Immature natural killer cell (primary cell): Measurements from ENCODE around the gene MKRN2. TPM values are rescaled to one million over a fixed set of nuclear protein-coding genes. Genes with fewer than 3 reads are reported as not detected.

Experiments
- DNase-seq, 3 donors: peaks; one replicate each; pipeline ENCODE4 v3.0.0; 2022; ENCODE audit warnings: mixed read lengths in 1 of 3
- H3K27ac Mint-ChIP-seq, 6 donors: one replicate each; pipeline ENCODE4 v1.8.0; 2020; ENCODE audit warnings: mixed read lengths in 6 of 6, mild to moderate bottlenecking in 5 of 6, inconsistent platforms in 4 of 6, moderate library complexity in 3 of 6
- H3K27me3 Mint-ChIP-seq, 3 donors: one replicate each; pipeline ENCODE4 v1.8.0; 2020 to 2021; ENCODE audit warnings: low read depth in 3 of 3, mild to moderate bottlenecking in 3 of 3, mixed read lengths in 3 of 3, moderate library complexity in 3 of 3, inconsistent platforms in 1 of 3
- H3K36me3 Mint-ChIP-seq, 3 donors: one replicate each; pipeline ENCODE4 v1.8.0; 2020; ENCODE audit warnings: mixed read lengths in 3 of 3, inconsistent platforms in 2 of 3, mild to moderate bottlenecking in 2 of 3
- H3K4me1 Mint-ChIP-seq, 2 donors: one replicate each; pipeline ENCODE4 v1.8.0; 2020; ENCODE audit warnings: inconsistent platforms in 2 of 2, mild to moderate bottlenecking in 2 of 2, mixed read lengths in 2 of 2, moderate library complexity in 1 of 2
- H3K4me3 Mint-ChIP-seq, 5 donors: one replicate each; pipeline ENCODE4 v1.8.0; 2020; ENCODE audit warnings: mild to moderate bottlenecking in 5 of 5, mixed read lengths in 5 of 5, inconsistent platforms in 3 of 5, moderate library complexity in 3 of 5
- H3K9me3 Mint-ChIP-seq, 6 donors: one replicate each; pipeline ENCODE4 v1.8.0; 2020; ENCODE audit warnings: mild to moderate bottlenecking in 6 of 6, mixed read lengths in 6 of 6, inconsistent platforms in 4 of 6, moderate library complexity in 3 of 6
- polyA plus RNA-seq, 3 donors: library from polyadenylated mRNA; unstranded; fragments of 300-500 nt; fragmentation: Illumina TruSeq; gene quantifications; one replicate each; pipeline ENCODE4 v1.2.3, GENCODE V29; 2021

MKRN2 gene
- 10 to 100 TPM; 48.6 to 58.1 (median 50.8) TPM for polyA plus RNA-seq

- Mint-ChIP-seq H3K4me3 (peak within 1 kb of the TSS; percentile 88 to 97 (median 90)), H3K27me3 (peaks cover 14 to 35% (median 21%) of the 10 kb centered on the region in 3 donors), H3K27ac (peak within 1 kb of the TSS; percentile 82 to 93 (median 90)), H3K36me3 (no peaks in the 10 kb centered on the region), H3K4me1 (peaks cover 54 to 73% of the 10 kb centered on the region in 2 donors), H3K9me3 (no peaks in the 10 kb centered on the region)
- peak; percentile 82 to 87 (median 86) for DNase-seq
Measured at GRCh38 chr3:12556690-12557472, at the start of gene MKRN2. Gene MKRN2, plus strand, starts transcription at chr3:12557087. Its CDS starts 64 bp downstream, at chr3:12557151.

DNA sequence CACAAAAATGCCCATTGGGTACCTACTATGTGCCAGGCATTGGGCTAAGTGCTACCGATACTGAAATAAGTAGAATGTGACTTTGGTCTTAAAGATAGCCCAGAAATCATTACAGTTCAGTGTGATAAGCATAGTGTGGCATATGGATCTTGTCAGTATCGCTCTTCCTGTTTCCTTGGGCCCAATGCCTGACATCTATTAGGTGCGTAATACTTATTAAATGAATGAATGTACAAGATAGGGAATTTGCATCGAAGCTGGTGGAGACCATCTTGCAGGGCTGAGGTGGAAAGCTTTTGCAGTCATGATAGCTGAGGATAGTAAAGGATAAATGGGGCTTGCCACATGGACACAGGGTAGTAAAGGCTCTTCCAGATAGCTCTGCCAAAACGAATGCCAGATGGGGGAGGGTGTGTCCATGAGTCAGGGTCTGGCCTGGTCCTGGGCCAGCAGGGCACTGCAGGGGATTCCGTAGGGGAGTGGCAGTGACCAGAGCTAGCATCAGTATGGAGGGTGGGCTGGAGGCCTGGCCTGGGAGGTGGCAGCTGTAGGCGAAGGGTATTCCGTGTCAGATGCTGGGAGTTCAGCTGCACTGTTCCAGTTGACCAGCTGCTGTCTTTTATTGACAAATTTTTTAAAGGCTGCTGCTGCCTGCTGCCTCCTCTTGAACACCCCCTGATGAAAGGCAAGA lies 49.2 kb upstream of the MKRN2 start:
- Mint-ChIP-seq H3K36me3 (peaks cover 16 to 32% (median 21%) of the 10 kb centered on the region in 3 donors), H3K27me3 (peaks cover 0 to 2% (median 0%) of the 10 kb centered on the region in 3 donors), H3K9me3 (no peaks in the 10 kb centered on the region), H3K4me1 (no peaks in the 10 kb centered on the region), H3K27ac (no peak overlapping the region), H3K4me3 (no peak overlapping the region)
- no peak for DNase-seq

GRCh38 chr3:12508291-12508700 lies 48.6 kb upstream of the MKRN2 start:
- peaks cover 13 to 28% (median 16%) of the 10 kb centered on the region in 3 donors for H3K36me3 Mint-ChIP-seq
- no peak for DNase-seq
- no peaks in the 10 kb centered on the region for H3K9me3 Mint-ChIP-seq
- H3K27ac Mint-ChIP-seq, result no peak overlapping the region
- H3K4me3 Mint-ChIP-seq, result no peak overlapping the region
- H3K27me3 Mint-ChIP-seq, result peaks cover 0 to 2% (median 0%) of the 10 kb centered on the region in 3 donors
- no peaks in the 10 kb centered on the region for H3K4me1 Mint-ChIP-seq

DNA sequence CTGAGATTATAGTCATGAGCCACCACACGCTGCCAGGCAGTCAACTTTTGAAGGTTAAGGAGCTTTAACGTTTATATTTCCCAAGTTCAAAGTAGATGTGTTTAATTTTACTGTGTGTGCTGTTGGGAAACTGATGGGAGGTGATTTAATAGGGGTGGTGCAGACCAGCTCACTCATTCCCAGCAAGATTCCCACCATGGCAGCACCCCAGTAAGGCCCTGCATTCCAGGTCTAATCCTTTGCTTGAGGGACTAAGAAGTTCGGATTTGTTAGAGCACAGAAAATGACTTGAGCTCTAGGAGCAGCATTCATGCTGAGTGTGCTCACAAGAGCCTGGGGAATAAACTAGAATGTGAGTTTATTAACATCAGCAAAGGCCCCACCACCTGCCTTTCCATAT lies 47.4 kb upstream of the MKRN2 start:
- DNase-seq, result no peak
- Mint-ChIP-seq H3K27ac (no peak overlapping the region), H3K9me3 (peaks cover 0 to 4% (median 0%) of the 10 kb centered on the region in 6 donors)

GRCh38 chr3:12512534-12513118 lies 44.3 kb upstream of the MKRN2 start:
- Mint-ChIP-seq H3K27ac (no peak overlapping the region), H3K36me3 (peaks cover 3 to 15% (median 6%) of the 10 kb centered on the region in 3 donors), H3K4me1 (no peaks in the 10 kb centered on the region), H3K27me3 (peaks cover 0 to 2% (median 0%) of the 10 kb centered on the region in 3 donors), H3K4me3 (no peak overlapping the region), H3K9me3 (peaks cover 0 to 4% (median 0%) of the 10 kb centered on the region in 6 donors)
- no peak for DNase-seq

More for the DNA sequence above, 47.4 kb upstream of the MKRN2 start:
- H3K36me3 Mint-ChIP-seq, result peaks cover 4 to 19% (median 19%) of the 10 kb centered on the region in 3 donors
- no peak overlapping the region for H3K4me3 Mint-ChIP-seq
- H3K27me3 Mint-ChIP-seq, result no peaks in the 10 kb centered on the region
- H3K4me1 Mint-ChIP-seq, result no peaks in the 10 kb centered on the region

GRCh38 chr3:12513694-12514446 lies 43.0 kb upstream of the MKRN2 start:
- peaks cover 0 to 4% (median 0%) of the 10 kb centered on the region in 6 donors for H3K9me3 Mint-ChIP-seq
- no peaks in the 10 kb centered on the region for H3K4me1 Mint-ChIP-seq
- no peak overlapping the region for H3K4me3 Mint-ChIP-seq
- DNase-seq, result no peak
- H3K36me3 Mint-ChIP-seq, result peaks cover 4 to 15% (median 5%) of the 10 kb centered on the region in 3 donors
- H3K27me3 Mint-ChIP-seq, result peaks cover 0 to 2% (median 0%) of the 10 kb centered on the region in 3 donors
- H3K27ac Mint-ChIP-seq, result no peak overlapping the region

- Mint-ChIP-seq H3K27me3 (peaks cover 0 to 2% (median 0%) of the 10 kb centered on the region in 3 donors), H3K27ac (no peak overlapping the region), H3K4me3 (no peak overlapping the region), H3K36me3 (peaks cover 3 to 13% (median 5%) of the 10 kb centered on the region in 3 donors), H3K4me1 (no peaks in the 10 kb centered on the region), H3K9me3 (peaks cover 0 to 4% (median 0%) of the 10 kb centered on the region in 6 donors)
- no peak for DNase-seq
Measured at GRCh38 chr3:12515631-12516030, 41.3 kb upstream of the MKRN2 start.

- H3K27ac Mint-ChIP-seq, result no peak overlapping the region
Measured at GRCh38 chr3:12516873-12517272, 40.0 kb upstream of the MKRN2 start.

DNA sequence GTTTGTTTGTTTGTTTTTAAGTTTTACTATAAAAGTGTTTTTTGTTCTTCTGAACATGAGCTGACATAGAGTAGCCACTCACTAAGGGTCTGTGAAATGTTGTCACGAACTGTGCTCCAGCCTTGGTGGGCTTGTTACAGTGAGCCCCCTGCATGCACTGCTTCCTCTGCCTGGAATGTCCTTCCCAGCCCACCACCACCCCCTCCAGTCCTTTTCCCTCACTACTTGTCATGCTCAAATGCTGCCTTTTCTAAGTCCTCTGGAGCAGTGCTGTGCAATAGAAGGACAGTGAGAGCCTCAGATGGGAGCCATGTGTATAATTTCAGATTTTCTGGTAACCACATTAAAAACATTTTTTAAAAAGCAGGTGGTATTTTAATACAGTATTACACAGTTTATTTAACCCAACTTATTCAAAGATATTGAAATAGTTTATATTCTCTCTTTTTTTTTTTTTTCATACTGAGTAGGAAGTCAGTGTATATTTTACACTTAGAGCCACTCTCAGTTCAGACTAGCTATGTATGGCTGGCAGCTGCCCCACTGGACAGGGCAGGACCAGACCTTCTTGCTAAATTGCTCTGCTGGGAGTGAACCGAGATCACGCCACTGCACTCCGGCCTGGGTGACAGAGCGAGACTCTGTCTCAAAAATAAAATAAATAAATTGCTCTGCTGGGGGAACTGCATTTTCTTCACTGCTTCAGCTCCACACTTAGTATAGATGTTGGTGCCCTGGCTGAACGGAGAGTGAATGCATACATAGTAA lies 38.4 kb upstream of the MKRN2 start:
- Mint-ChIP-seq H3K9me3 (peaks cover 0 to 4% (median 0%) of the 10 kb centered on the region in 6 donors), H3K4me1 (no peaks in the 10 kb centered on the region), H3K36me3 (peaks cover 7 to 17% (median 12%) of the 10 kb centered on the region in 3 donors), H3K27ac (no peak overlapping the region), H3K27me3 (peaks cover 0 to 2% (median 0%) of the 10 kb centered on the region in 3 donors), H3K4me3 (no peak overlapping the region)
- DNase-seq, result no peak

More at GRCh38 chr3:12516873-12517272, 40.0 kb upstream of the MKRN2 start:
- H3K4me1 Mint-ChIP-seq, result no peaks in the 10 kb centered on the region
- H3K9me3 Mint-ChIP-seq, result peaks cover 0 to 4% (median 0%) of the 10 kb centered on the region in 6 donors
- peaks cover 0 to 2% (median 0%) of the 10 kb centered on the region in 3 donors for H3K27me3 Mint-ChIP-seq
- DNase-seq, result no peak
- no peak overlapping the region for H3K4me3 Mint-ChIP-seq
- peaks cover 7 to 18% (median 9%) of the 10 kb centered on the region in 3 donors for H3K36me3 Mint-ChIP-seq

DNA sequence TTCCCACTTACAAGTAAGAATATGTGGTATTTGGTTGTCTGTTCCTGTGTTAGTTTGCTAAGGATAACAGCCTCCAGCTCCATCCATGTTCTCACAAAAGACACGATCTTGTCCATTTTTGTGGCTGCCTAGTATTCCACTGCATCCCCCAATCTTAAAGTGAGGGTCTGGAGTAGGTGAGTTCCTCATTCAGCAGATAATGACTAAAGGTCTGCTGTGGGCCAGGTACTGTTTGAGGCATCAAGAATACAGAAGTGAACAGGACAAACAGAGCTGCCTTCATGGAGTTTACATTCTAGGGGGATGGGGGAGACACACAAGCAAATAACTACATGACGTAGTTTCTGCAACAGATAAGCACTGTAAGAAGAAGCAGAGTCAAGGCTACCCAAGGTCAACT lies 35.9 kb upstream of the MKRN2 start:
- H3K36me3 Mint-ChIP-seq, result peaks cover 12 to 18% (median 16%) of the 10 kb centered on the region in 3 donors

GRCh38 chr3:12522721-12523120 lies 34.2 kb upstream of the MKRN2 start:
- no peaks in the 10 kb centered on the region for H3K4me1 Mint-ChIP-seq
- peaks cover 16 to 29% (median 20%) of the 10 kb centered on the region in 3 donors for H3K36me3 Mint-ChIP-seq
- DNase-seq, result no peak
- H3K27me3 Mint-ChIP-seq, result no peaks in the 10 kb centered on the region
- no peak overlapping the region for H3K27ac Mint-ChIP-seq
- no peaks in the 10 kb centered on the region for H3K9me3 Mint-ChIP-seq
- no peak overlapping the region for H3K4me3 Mint-ChIP-seq

More for the DNA sequence above, 35.9 kb upstream of the MKRN2 start:
- H3K9me3 Mint-ChIP-seq, result no peaks in the 10 kb centered on the region
- peaks cover 0 to 2% (median 0%) of the 10 kb centered on the region in 3 donors for H3K27me3 Mint-ChIP-seq
- no peak for DNase-seq
- H3K4me3 Mint-ChIP-seq, result no peak overlapping the region
- H3K4me1 Mint-ChIP-seq, result no peaks in the 10 kb centered on the region
- no peak overlapping the region for H3K27ac Mint-ChIP-seq

DNA sequence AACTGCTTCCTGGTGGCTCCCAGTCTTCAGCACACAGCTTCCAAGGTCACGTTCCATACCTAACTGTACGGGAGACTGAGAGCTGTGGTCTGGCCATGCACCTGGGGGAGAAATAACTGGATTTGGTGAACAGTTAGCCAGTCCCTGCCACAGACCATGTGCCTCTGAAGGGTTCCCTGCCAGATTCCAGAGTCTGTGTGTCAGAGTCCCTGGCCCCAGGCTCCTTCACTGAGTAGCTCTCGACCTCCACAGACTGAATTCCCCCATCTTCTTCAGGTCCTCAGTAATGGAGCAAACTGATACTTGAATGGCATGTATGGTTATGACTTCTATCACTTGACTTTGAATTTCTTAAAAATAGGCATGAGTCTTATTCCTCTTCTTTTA lies 29.1 kb upstream of the MKRN2 start:
- Mint-ChIP-seq H3K9me3 (no peaks in the 10 kb centered on the region), H3K4me3 (no peak overlapping the region), H3K4me1 (no peaks in the 10 kb centered on the region), H3K36me3 (peaks cover 26 to 39% (median 30%) of the 10 kb centered on the region in 3 donors), H3K27ac (no peak overlapping the region), H3K27me3 (peaks cover 0 to 2% (median 0%) of the 10 kb centered on the region in 3 donors)
- DNase-seq, result no peak
